C4-2B (cell line): ENCODE data around the gene KLC1.

ENCODE experiments used
- H3K27ac ChIP-seq: fragments of 450-650 bp; 2 replicates; pipeline ENCODE4 v1.5.1; 2017
- ZFX ChIP-seq: fragments of 450-650 bp; IDR thresholded peaks from 2 replicates; pipeline ENCODE4 v1.6.1; 2017
- TF ChIP-seq, protein P1 (sequence below): fragments of 450-650 bp; conservative IDR thresholded peaks from 2 replicates; pipeline ENCODE4 v1.5.1; 2017; ENCODE audit warnings: mild to moderate bottlenecking

Gene KLC1

GRCh38 chr14:103630364-103631108 lies 1.5 kb downstream of the KLC1 start:
- no peak for TF ChIP-seq ZFX
- TF ChIP-seq, protein P1, sequence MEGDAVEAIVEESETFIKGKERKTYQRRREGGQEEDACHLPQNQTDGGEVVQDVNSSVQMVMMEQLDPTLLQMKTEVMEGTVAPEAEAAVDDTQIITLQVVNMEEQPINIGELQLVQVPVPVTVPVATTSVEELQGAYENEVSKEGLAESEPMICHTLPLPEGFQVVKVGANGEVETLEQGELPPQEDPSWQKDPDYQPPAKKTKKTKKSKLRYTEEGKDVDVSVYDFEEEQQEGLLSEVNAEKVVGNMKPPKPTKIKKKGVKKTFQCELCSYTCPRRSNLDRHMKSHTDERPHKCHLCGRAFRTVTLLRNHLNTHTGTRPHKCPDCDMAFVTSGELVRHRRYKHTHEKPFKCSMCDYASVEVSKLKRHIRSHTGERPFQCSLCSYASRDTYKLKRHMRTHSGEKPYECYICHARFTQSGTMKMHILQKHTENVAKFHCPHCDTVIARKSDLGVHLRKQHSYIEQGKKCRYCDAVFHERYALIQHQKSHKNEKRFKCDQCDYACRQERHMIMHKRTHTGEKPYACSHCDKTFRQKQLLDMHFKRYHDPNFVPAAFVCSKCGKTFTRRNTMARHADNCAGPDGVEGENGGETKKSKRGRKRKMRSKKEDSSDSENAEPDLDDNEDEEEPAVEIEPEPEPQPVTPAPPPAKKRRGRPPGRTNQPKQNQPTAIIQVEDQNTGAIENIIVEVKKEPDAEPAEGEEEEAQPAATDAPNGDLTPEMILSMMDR = no peak
- H3K27ac ChIP-seq = no peak overlapping the region

GRCh38 chr14:103633391-103633790 lies 4.4 kb downstream of the KLC1 start:
- H3K27ac ChIP-seq = no peak overlapping the region
- no peak for TF ChIP-seq ZFX
- TF ChIP-seq, protein P1 = no peak

DNA sequence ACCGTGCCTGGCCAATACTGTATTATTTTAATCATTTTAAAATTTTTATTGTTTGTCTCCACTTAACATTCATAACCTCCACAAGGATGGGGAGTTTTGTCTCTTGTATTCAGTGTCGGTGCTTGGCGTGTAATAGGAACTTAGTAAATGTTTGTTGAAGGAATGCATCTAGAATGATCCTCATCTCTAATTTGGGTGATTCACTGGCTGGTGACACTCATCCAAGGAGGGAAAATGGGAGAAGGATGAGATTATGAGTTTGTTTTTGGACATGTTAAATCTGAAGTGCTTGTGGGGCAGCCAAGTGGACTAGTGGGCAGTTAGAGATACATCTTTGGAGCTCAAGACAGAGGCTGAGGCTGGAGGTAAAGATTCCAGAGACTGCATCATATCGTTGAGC lies 5.1 kb downstream of the KLC1 start:
- H3K27ac ChIP-seq = no peak overlapping the region
- no peak for TF ChIP-seq ZFX

DNA sequence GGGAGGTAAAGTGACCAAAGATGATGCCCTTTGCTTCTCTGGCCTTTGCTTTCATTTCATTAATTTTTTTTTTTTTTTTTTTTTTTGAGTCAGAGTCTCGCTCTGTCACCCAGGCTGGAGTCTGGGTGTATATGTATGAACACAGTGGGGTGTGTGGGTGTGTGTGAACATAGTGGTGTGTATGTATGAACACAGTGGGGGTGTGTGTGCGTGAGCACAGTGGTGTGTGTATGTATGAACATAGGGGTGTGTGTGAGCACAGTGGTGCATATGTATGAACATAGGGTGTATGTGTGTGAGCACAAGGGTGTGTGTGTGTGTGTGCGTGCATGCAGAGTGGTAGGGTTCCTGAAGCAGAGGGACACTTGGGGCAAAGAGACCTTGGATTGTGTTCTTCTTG lies 9.6 kb downstream of the KLC1 start:
- H3K27ac ChIP-seq = no peak overlapping the region
- TF ChIP-seq, protein P1 = no peak
- TF ChIP-seq ZFX = no peak

DNA sequence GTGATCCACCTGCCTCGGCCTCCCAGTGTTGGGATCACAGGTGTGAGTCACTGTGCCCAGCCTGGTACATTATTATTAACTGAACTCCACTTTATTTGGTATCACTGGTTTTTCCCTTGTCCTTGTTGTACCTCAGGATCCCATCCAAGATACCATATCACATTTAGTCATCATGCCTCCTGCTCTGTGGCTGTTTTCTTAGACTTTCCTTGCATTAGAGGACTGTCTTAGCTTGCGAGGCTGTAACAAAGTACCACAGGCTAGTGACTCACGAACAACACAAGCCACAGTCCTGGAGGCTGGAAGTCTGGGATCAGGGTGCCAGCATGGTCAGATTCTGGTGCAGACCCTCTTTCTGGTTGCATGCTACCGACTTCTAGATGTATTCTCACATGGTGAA lies 12.2 kb downstream of the KLC1 start:
- TF ChIP-seq, protein P1 = no peak
- no peak for TF ChIP-seq ZFX
- H3K27ac ChIP-seq = no peak overlapping the region

- H3K27ac ChIP-seq = no peak overlapping the region
- no peak for TF ChIP-seq ZFX
Observed at GRCh38 chr14:103646189-103646588, 17.2 kb downstream of the KLC1 start.

DNA sequence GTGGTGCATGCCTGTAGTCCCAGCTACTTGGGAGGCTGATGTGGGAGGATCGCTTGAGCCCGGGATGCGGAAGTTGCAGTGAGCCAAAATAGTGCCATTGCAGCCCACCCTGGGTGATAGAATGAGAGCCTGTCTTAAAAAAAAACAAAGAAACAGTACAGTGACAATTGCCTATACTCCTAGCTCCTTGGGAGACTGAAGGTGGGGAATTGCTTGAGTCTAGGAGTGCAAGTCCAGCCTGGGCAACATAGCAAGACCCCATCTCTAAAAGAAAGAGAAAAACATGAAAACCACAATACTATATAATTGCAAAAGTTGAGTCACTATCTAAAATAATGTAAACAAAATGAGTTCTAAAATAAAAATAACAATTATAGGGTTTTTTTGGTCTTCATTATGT lies 20.0 kb downstream of the KLC1 start:
- TF ChIP-seq, protein P1 = no peak
- TF ChIP-seq ZFX = no peak

GRCh38 chr14:103650213-103650612 lies 21.2 kb downstream of the KLC1 start:
- TF ChIP-seq ZFX = no peak
- TF ChIP-seq, protein P1 = no peak
- H3K27ac ChIP-seq = no peak overlapping the region

More for the DNA sequence above, 20.0 kb downstream of the KLC1 start:
- H3K27ac ChIP-seq = no peak overlapping the region
